ENCODE data around the gene TRIM41. TPM values are rescaled to one million over a fixed set of nuclear protein-coding genes. Genes with fewer than 3 reads are reported as not detected.

Gene TRIM41
- polyA plus RNA-seq, 1 of the 3 experiments (the other 2 are of a cell fraction): 35.9 TPM

- H3K4me1 ChIP-seq (ENCODE audit: control insufficient read depth in 1 of 2, insufficient read depth in 2 of 2, low read depth in 1 of 2, low read length in 1 of 2): peaks cover 0 to 21% of the 10 kb centered on the region in 2 experiments; a peak in 1 of 4 replicates
- no peak overlapping the region; the same call in 1 of the 2 replicates for H2AFZ ChIP-seq (ENCODE audit: low read depth)
- peak overlapping the region; percentile 80 for H3K4me2 ChIP-seq
- H3K9ac ChIP-seq: no peak overlapping the region
- 42% methylated on average over 37 of the region's 37 CpGs for WGBS (ENCODE audit: low lambda C conversion rate)
- H3K79me2 ChIP-seq (ENCODE audit: insufficient read depth): no peaks in the 10 kb centered on the region
- H3K9me3 ChIP-seq: no peaks in the 10 kb centered on the region
- POLR2A ChIA-PET: interaction anchor here (1.1 to 2.4 kb wide), 3 partner anchors 14 to 33 kb away, joined by 3 to 8 read pairs (median 5); no protein-coding TSS in a partner anchor
- no peak overlapping the region; a peak in 1 of 4 replicates for H3K27ac ChIP-seq (ENCODE audit: low read depth in 2 of 2, low read length in 1 of 2)
- DNase-seq: no peak
- no peaks in the 10 kb centered on the region for H3K9me2 ChIP-seq
- CTCF ChIA-PET: interaction anchor here (0.6 to 6.5 kb wide), 6 partner anchors 8 to 38 kb away, joined by 3 to 72 read pairs (median 4); partner anchors contain the start of gene TRIM41
- TF ChIP-seq POLR2AphosphoS5 (IDR thresholded peaks at IDR 0.05; ENCODE audit: low read depth, low read length) (no peak), EZH2phosphoT487 (IDR thresholded peaks at IDR 0.05; ENCODE audit: borderline replicate concordance, low read depth) (no peak), NRF1 (IDR thresholded peaks at IDR 0.05; ENCODE audit: low read depth, low read length) (no peak), ZBTB33 (IDR thresholded peaks at IDR 0.05; ENCODE audit: borderline replicate concordance, low read depth) (no peak), SMC3 (IDR thresholded peaks at IDR 0.05; ENCODE audit: low read depth, low read length) (no peak), TEAD4 (IDR thresholded peaks at IDR 0.05; ENCODE audit: borderline replicate concordance, insufficient read depth) (no peak), PBX3 (IDR thresholded peaks at IDR 0.05) (no peak), YY1 (IDR thresholded peaks at IDR 0.05; ENCODE audit: low read depth) (no peak), FOSL2 (IDR thresholded peaks at IDR 0.05; ENCODE audit: borderline replicate concordance, low read depth) (no peak), TAF1 (IDR thresholded peaks at IDR 0.05; ENCODE audit: borderline replicate concordance, low read depth, low read length) (no peak), MXI1 (IDR thresholded peaks at IDR 0.05; ENCODE audit: low read depth, low read length) (no peak), RAD21 (IDR thresholded peaks at IDR 0.05; ENCODE audit: low read length) (no peak), FOXJ3 (CRISPR knock-in tag; IDR thresholded peaks at IDR 0.05) (no peak), USF2 (IDR thresholded peaks at IDR 0.05; ENCODE audit: borderline replicate concordance, low read depth, low read length) (no peak), EP300 (IDR thresholded peaks at IDR 0.05; ENCODE audit: borderline replicate concordance in 1 of 2, low read depth in 1 of 2, low read length in 1 of 2) (no peak), ELF1 (IDR thresholded peaks at IDR 0.05) (no peak), GABPA (IDR thresholded peaks at IDR 0.05; ENCODE audit: low read depth) (no peak)
- TF ChIP-seq, protein P1, sequence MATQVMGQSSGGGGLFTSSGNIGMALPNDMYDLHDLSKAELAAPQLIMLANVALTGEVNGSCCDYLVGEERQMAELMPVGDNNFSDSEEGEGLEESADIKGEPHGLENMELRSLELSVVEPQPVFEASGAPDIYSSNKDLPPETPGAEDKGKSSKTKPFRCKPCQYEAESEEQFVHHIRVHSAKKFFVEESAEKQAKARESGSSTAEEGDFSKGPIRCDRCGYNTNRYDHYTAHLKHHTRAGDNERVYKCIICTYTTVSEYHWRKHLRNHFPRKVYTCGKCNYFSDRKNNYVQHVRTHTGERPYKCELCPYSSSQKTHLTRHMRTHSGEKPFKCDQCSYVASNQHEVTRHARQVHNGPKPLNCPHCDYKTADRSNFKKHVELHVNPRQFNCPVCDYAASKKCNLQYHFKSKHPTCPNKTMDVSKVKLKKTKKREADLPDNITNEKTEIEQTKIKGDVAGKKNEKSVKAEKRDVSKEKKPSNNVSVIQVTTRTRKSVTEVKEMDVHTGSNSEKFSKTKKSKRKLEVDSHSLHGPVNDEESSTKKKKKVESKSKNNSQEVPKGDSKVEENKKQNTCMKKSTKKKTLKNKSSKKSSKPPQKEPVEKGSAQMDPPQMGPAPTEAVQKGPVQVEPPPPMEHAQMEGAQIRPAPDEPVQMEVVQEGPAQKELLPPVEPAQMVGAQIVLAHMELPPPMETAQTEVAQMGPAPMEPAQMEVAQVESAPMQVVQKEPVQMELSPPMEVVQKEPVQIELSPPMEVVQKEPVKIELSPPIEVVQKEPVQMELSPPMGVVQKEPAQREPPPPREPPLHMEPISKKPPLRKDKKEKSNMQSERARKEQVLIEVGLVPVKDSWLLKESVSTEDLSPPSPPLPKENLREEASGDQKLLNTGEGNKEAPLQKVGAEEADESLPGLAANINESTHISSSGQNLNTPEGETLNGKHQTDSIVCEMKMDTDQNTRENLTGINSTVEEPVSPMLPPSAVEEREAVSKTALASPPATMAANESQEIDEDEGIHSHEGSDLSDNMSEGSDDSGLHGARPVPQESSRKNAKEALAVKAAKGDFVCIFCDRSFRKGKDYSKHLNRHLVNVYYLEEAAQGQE (IDR thresholded peaks at IDR 0.05; ENCODE audit: low read depth, low read length): no peak
- TF ChIP-seq, protein P2, sequence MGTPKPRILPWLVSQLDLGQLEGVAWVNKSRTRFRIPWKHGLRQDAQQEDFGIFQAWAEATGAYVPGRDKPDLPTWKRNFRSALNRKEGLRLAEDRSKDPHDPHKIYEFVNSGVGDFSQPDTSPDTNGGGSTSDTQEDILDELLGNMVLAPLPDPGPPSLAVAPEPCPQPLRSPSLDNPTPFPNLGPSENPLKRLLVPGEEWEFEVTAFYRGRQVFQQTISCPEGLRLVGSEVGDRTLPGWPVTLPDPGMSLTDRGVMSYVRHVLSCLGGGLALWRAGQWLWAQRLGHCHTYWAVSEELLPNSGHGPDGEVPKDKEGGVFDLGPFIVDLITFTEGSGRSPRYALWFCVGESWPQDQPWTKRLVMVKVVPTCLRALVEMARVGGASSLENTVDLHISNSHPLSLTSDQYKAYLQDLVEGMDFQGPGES (IDR thresholded peaks at IDR 0.05; ENCODE audit: low read depth, low read length): no peak
- H3F3A ChIP-seq (replicated peaks; ENCODE audit: insufficient read depth): peaks cover 27% of the 10 kb centered on the region
- no peaks in the 10 kb centered on the region; the same call in 1 of the 2 replicates for H4K20me1 ChIP-seq (ENCODE audit: insufficient read depth)
- H3K27me3 ChIP-seq (ENCODE audit: insufficient read depth): no peaks in the 10 kb centered on the region
- no peaks in the 10 kb centered on the region for H3K36me3 ChIP-seq (replicated peaks in 1 of 2; ENCODE audit: control insufficient read depth in 1 of 2, insufficient read depth in 2 of 2, low read length in 1 of 2)
- peak overlapping the region; percentile 62 to 75; a peak in 3 of 4 replicates for H3K4me3 ChIP-seq (ENCODE audit: low read depth in 2 of 2, low read length in 1 of 2)
Observed at GRCh38 chr5:181205761-181206649, 17.1 kb upstream of the TRIM41 start.
